ENCODE measurements around the gene GAK. TPM values are rescaled to one million over a fixed set of nuclear protein-coding genes. Genes with fewer than 3 reads are reported as not detected.

The GAK gene
- total RNA-seq, 1 experiment from 2014 or later = 86.6 TPM

GRCh38 chr4:825971-826330 is 106.2 kb downstream of the GAK start, which contains the start of gene CPLX1:
CPLX1 (minus strand) TSS chr4:826129; CDS start chr4:824522, 1,607 bp downstream.
- peak within 1 kb of the TSS; percentile 30 to 33 for H3K4me3 ChIP-seq (ENCODE audit: low read depth in 2 of 2, low read length in 2 of 2)
- DNase-seq (ENCODE audit: low read depth, low spot score) = no peak
- no peak for TF ChIP-seq TCF7L2 (IDR thresholded peaks at IDR 0.05; ENCODE audit: low read depth, low read length)
- no peak for TF ChIP-seq POLR2AphosphoS5 (IDR thresholded peaks at IDR 0.05; ENCODE audit: low read depth, low read length)
- TF ChIP-seq, protein P1, sequence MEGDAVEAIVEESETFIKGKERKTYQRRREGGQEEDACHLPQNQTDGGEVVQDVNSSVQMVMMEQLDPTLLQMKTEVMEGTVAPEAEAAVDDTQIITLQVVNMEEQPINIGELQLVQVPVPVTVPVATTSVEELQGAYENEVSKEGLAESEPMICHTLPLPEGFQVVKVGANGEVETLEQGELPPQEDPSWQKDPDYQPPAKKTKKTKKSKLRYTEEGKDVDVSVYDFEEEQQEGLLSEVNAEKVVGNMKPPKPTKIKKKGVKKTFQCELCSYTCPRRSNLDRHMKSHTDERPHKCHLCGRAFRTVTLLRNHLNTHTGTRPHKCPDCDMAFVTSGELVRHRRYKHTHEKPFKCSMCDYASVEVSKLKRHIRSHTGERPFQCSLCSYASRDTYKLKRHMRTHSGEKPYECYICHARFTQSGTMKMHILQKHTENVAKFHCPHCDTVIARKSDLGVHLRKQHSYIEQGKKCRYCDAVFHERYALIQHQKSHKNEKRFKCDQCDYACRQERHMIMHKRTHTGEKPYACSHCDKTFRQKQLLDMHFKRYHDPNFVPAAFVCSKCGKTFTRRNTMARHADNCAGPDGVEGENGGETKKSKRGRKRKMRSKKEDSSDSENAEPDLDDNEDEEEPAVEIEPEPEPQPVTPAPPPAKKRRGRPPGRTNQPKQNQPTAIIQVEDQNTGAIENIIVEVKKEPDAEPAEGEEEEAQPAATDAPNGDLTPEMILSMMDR (IDR thresholded peaks at IDR 0.05) = no peak
- no peak for TF ChIP-seq SIN3A (IDR thresholded peaks at IDR 0.05; ENCODE audit: borderline replicate concordance, insufficient read depth, low read depth, low read length)
- TF ChIP-seq, protein P2, sequence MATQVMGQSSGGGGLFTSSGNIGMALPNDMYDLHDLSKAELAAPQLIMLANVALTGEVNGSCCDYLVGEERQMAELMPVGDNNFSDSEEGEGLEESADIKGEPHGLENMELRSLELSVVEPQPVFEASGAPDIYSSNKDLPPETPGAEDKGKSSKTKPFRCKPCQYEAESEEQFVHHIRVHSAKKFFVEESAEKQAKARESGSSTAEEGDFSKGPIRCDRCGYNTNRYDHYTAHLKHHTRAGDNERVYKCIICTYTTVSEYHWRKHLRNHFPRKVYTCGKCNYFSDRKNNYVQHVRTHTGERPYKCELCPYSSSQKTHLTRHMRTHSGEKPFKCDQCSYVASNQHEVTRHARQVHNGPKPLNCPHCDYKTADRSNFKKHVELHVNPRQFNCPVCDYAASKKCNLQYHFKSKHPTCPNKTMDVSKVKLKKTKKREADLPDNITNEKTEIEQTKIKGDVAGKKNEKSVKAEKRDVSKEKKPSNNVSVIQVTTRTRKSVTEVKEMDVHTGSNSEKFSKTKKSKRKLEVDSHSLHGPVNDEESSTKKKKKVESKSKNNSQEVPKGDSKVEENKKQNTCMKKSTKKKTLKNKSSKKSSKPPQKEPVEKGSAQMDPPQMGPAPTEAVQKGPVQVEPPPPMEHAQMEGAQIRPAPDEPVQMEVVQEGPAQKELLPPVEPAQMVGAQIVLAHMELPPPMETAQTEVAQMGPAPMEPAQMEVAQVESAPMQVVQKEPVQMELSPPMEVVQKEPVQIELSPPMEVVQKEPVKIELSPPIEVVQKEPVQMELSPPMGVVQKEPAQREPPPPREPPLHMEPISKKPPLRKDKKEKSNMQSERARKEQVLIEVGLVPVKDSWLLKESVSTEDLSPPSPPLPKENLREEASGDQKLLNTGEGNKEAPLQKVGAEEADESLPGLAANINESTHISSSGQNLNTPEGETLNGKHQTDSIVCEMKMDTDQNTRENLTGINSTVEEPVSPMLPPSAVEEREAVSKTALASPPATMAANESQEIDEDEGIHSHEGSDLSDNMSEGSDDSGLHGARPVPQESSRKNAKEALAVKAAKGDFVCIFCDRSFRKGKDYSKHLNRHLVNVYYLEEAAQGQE (IDR thresholded peaks at IDR 0.05; ENCODE audit: insufficient read depth in 1 of 2, low read depth in 2 of 2, low read length in 1 of 2) = no peak
- no TSS peak for BruUV-seq (replicated peaks)
- H3K9me3 ChIP-seq (ENCODE audit: control insufficient read depth, insufficient read depth, low read depth, low read length) = no peaks in the 10 kb centered on the region
- no peak within 1 kb of the TSS for H3K27ac ChIP-seq (ENCODE audit: low read length)
- no peaks in the 10 kb centered on the region for H3K27me3 ChIP-seq (ENCODE audit: control insufficient read depth, insufficient read depth, low read length)
- in situ Hi-C loops (cut with HindIII; ENCODE audit: low pct_unique_long_range_greater_than_20kb, low sequenced_read_pairs) (no loop called here), intact Hi-C loops (cut with micrococcal nuclease; ENCODE audit: unreplicated experiment) (no loop called here)
- H3K4me1 ChIP-seq (ENCODE audit: control insufficient read depth, insufficient read depth, low read length) = peaks cover 8% of the 10 kb centered on the region; the same call in 1 of the 2 replicates
- no peak for ATAC-seq
- ChIA-PET CTCF (no interaction called here), POLR2A (no interaction called here)
- no peaks in the 10 kb centered on the region for H3K36me3 ChIP-seq (ENCODE audit: control insufficient read depth, insufficient read depth, low read length)

DNA sequence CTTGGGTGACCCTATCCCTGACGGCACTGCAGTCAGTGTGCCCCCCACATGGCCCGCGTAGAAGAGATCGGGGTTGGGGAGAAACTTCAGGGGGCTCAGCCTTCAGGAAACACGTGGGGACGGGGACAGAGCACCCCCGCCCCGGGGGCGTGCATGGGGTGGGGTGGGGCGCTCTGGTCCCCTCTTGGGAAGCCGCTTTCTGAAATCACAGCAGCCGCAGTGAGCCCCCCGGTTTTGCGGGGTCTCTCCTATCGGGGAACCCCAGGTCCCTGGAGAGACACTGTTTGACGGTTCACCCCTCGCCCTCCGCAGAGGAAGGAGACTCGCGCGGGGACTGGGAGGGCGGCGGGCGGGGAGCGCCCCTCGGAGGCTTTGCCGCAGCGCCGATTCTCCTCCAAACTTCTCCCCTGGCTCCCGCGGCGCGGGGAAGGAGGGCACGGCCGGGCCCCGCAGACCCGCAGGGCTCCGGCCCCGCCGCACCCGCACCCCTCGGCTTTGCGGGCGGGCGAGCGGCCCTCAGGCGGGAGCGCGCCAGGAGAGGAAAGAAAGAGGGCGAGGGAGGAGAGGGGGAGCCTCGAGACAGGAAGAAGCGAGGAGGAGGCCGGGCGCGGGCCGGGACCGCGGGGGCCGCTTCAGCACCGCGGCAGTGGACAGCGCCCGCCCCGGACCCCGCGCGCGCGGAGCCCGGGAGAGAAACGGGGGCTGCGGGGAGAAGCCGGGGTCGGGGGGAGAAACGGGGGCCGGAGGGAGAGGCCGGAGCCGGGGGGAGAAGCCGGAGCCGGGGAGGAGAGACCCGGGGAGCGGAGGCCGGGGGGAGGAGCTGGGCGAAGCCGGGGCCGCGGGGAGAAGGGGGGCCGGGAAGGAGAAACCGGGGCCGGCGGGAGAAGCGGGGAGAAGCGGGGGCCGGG is 106.8 kb downstream of the GAK start:
- 0 out of 2 replicates have a peak, but pooled peaks have one; percentile 9 for ATAC-seq
- POLR2A ChIA-PET = no interaction called here
- H3K36me3 ChIP-seq (ENCODE audit: control insufficient read depth, insufficient read depth, low read length) = no peaks in the 10 kb centered on the region

More for the DNA sequence above, 106.8 kb downstream of the GAK start:
- no peak for DNase-seq (ENCODE audit: low read depth, low spot score)
- peaks cover 8% of the 10 kb centered on the region; the same call in 1 of the 2 replicates for H3K4me1 ChIP-seq (ENCODE audit: control insufficient read depth, insufficient read depth, low read length)
- H3K27me3 ChIP-seq (ENCODE audit: control insufficient read depth, insufficient read depth, low read length) = no peaks in the 10 kb centered on the region
- TF ChIP-seq, protein P2 (IDR thresholded peaks at IDR 0.05; ENCODE audit: insufficient read depth in 1 of 2, low read depth in 2 of 2, low read length in 1 of 2) = peak; percentile 85 to 90
- TF ChIP-seq TCF7L2 (IDR thresholded peaks at IDR 0.05; ENCODE audit: low read depth, low read length) = no peak
- H3K4me3 ChIP-seq (ENCODE audit: low read depth in 2 of 2, low read length in 2 of 2) = peak overlapping the region; percentile 30 to 33
- intact Hi-C loops (cut with micrococcal nuclease; ENCODE audit: unreplicated experiment) (no loop called here), in situ Hi-C loops (cut with HindIII; ENCODE audit: low pct_unique_long_range_greater_than_20kb, low sequenced_read_pairs) (no loop called here)
- BruUV-seq (replicated peaks) = no TSS peak
- H3K27ac ChIP-seq (ENCODE audit: low read length) = no peak overlapping the region
- H3K9me3 ChIP-seq (ENCODE audit: control insufficient read depth, insufficient read depth, low read depth, low read length) = no peaks in the 10 kb centered on the region
- CTCF ChIA-PET = no interaction called here

All from Panc1 (cell line).